HepG2 (cell line): ENCODE data around the gene SEPTIN2. TPM values are rescaled to one million over a fixed set of nuclear protein-coding genes. Genes with fewer than 3 reads are reported as not detected.
A peak's percentile ranks its signal among the peaks of the same experiment; 100 is the strongest.

Experiments
- DNMT3B ChIP-seq: conservative IDR thresholded peaks from 2 replicates; pipeline ENCODE4 v1.6.1; 2016; ENCODE audit warnings: missing biosample characterization, control low read depth
- FLYWCH1 ChIP-seq: sonication (generic); formaldehyde crosslinking; IDR thresholded peaks from 2 replicates; pipeline ENCODE4 v1.8.1; 2023; ENCODE audit warnings: mild to moderate bottlenecking, missing genetic modification reagents
- FOXP1 ChIP-seq, 2 experiments: fragments of 450-650 bp in 1 of 2; IDR thresholded peaks; 2 replicates each; pipeline ENCODE4 v1.6.1; 2017 to 2018; ENCODE audit warnings: antibody characterized with exemption in 1 of 2
- JDP2 ChIP-seq: sonication (generic); formaldehyde crosslinking; IDR thresholded peaks from 2 replicates; pipeline ENCODE4 v1.8.1; 2022; ENCODE audit warnings: missing genetic modification reagents, borderline replicate concordance
- KLF11 ChIP-seq: IDR thresholded peaks from 2 replicates; pipeline ENCODE4 v1.6.1; 2016; ENCODE audit warnings: missing compliant biosample characterization
- NFIC ChIP-seq: IDR thresholded peaks from 2 replicates; pipeline ENCODE4 v1.6.1; 2012; ENCODE audit warnings: mild to moderate bottlenecking, low read length, inconsistent platforms
- NFRKB ChIP-seq: fragments of 450-650 bp; IDR thresholded peaks from 2 replicates; pipeline ENCODE4 v1.6.1; 2017
- SIN3A ChIP-seq: IDR thresholded peaks from 2 replicates; pipeline ENCODE4 v1.6.1; 2011; ENCODE audit warnings: low read depth, mild to moderate bottlenecking, control low read depth, low read length, borderline replicate concordance
- ZIK1 ChIP-seq: sonication (generic); formaldehyde crosslinking; IDR thresholded peaks from 2 replicates; pipeline ENCODE4 v1.5.0; 2020; ENCODE audit warnings: mild to moderate bottlenecking, low read depth, missing genetic modification reagents, borderline replicate concordance
- ZNF232 ChIP-seq: sonication (generic); formaldehyde crosslinking; IDR thresholded peaks from 2 replicates; pipeline ENCODE4 v1.4.0; 2020; ENCODE audit warnings: missing genetic modification reagents, borderline replicate concordance
- polyA plus RNA-seq, 8 experiments: library from polyadenylated mRNA; depleted of rRNA in 3 of 8; stranded (reverse) in 7 of 8; unstranded in 1 of 8; fragments of >200 nt; fragmentation: Illumina TruSeq in 4 of 8; extraction: Trizol in 4 of 8; gene quantifications; 2 replicates each; pipeline versions ENCODE4 v1.2.1 to v1.2.3, GENCODE V29; 2011 to 2016; ENCODE audit warnings: low read depth in 4 of 8, missing spikeins in 1 of 8, mixed read lengths in 1 of 8; ENCODE audit not compliant: insufficient read depth in 1 of 8
- total RNA-seq, 5 experiments: library from RNA; depleted of rRNA; stranded (reverse); fragments of >200 nt; fragmentation: Illumina TruSeq; extraction: Trizol; gene quantifications; 2 replicates each; pipeline ENCODE4 v1.2.3, GENCODE V29; 2016; ENCODE audit warnings: low read depth in 1 of 5
- TF ChIP-seq, protein P1 (sequence below), 2 experiments: fragments of 450-650 bp in 1 of 2; sonication (generic) in 1 of 2; formaldehyde crosslinking in 1 of 2; IDR thresholded peaks; 2 replicates each; pipeline versions ENCODE4 v1.6.1 to v1.8.0; 2016 to 2022; ENCODE audit warnings: antibody characterized with exemption in 1 of 2, mild to moderate bottlenecking in 1 of 2, missing genetic modification reagents in 1 of 2
- TF ChIP-seq, protein P2 (sequence below): sonication (generic); formaldehyde crosslinking; IDR thresholded peaks from 2 replicates; pipeline ENCODE4 v1.8.0; 2023; ENCODE audit warnings: mild to moderate bottlenecking, missing genetic modification reagents
- TF ChIP-seq, protein P3 (sequence below): sonication (generic); formaldehyde crosslinking; IDR thresholded peaks from 2 replicates; pipeline ENCODE4 v1.4.0; 2020; ENCODE audit warnings: mild to moderate bottlenecking, missing genetic modification reagents
- TF ChIP-seq, protein P4 (sequence below): sonication (generic); formaldehyde crosslinking; IDR thresholded peaks from 2 replicates; pipeline ENCODE4 v1.4.0; 2020; ENCODE audit warnings: missing genetic modification reagents, borderline replicate concordance

Gene SEPTIN2
- total and polyA plus RNA-seq, 2 of the 13 experiments (the other 11 are each of a cell fraction or from before 2014, with no cell fraction given): 493 to 733 TPM

DNA sequence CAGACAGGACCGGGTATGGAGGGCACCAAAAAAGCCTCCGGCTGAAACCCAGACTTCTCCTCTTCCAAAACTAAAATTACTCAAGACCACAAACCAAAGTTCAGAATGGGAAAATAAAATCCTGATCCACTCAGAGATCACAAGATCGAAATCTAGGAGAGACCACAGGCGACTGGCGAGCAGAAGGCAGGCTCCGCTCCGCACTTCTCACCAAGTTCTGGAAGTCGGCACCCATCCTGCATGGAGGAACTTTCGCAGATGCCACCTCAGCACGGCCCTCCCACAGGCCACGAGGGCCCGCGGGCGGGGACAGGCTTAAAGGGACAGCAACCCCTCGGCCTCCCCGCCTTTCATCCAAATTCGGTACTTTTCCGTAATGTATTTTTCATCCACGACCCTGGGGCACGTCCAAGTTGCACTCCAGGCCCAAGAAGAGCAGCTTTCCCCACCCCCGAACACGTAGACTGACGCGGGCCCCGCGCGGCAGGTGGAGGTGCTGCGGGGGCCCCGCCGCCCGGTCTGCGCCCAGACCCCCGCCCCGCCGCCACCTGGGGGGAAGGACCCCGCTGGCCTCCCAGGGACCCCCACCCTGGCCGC lies 43.9 kb upstream of the SEPTIN2 start (continued):
- TF ChIP-seq, protein P1, sequence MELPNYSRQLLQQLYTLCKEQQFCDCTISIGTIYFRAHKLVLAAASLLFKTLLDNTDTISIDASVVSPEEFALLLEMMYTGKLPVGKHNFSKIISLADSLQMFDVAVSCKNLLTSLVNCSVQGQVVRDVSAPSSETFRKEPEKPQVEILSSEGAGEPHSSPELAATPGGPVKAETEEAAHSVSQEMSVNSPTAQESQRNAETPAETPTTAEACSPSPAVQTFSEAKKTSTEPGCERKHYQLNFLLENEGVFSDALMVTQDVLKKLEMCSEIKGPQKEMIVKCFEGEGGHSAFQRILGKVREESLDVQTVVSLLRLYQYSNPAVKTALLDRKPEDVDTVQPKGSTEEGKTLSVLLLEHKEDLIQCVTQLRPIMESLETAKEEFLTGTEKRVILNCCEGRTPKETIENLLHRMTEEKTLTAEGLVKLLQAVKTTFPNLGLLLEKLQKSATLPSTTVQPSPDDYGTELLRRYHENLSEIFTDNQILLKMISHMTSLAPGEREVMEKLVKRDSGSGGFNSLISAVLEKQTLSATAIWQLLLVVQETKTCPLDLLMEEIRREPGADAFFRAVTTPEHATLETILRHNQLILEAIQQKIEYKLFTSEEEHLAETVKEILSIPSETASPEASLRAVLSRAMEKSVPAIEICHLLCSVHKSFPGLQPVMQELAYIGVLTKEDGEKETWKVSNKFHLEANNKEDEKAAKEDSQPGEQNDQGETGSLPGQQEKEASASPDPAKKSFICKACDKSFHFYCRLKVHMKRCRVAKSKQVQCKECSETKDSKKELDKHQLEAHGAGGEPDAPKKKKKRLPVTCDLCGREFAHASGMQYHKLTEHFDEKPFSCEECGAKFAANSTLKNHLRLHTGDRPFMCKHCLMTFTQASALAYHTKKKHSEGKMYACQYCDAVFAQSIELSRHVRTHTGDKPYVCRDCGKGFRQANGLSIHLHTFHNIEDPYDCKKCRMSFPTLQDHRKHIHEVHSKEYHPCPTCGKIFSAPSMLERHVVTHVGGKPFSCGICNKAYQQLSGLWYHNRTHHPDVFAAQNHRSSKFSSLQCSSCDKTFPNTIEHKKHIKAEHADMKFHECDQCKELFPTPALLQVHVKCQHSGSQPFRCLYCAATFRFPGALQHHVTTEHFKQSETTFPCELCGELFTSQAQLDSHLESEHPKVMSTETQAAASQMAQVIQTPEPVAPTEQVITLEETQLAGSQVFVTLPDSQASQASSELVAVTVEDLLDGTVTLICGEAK (IDR thresholded peaks at IDR 0.05): no peak
- TF ChIP-seq, protein P1 (CRISPR knock-in tag; IDR thresholded peaks at IDR 0.05): peak; percentile 44; the same call in 1 of the 2 replicates
- no peak for TF ChIP-seq JDP2 (CRISPR knock-in tag)
- TF ChIP-seq SIN3A: peak; percentile 89; the same call in 1 of the 2 replicates
- TF ChIP-seq, protein P2, sequence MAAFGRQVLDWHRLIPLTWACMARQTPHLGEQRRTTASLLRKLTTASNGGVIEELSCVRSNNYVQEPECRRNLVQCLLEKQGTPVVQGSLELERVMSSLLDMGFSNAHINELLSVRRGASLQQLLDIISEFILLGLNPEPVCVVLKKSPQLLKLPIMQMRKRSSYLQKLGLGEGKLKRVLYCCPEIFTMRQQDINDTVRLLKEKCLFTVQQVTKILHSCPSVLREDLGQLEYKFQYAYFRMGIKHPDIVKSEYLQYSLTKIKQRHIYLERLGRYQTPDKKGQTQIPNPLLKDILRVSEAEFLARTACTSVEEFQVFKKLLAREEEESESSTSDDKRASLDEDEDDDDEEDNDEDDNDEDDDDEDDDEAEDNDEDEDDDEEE (CRISPR knock-in tag): no peak
- no peak for TF ChIP-seq NFRKB
- no peak for TF ChIP-seq NFIC
- TF ChIP-seq ZIK1 (CRISPR knock-in tag): 0 out of 2 replicates have a peak, but pooled peaks have one; percentile 53
- no peak for TF ChIP-seq FOXP1 (IDR thresholded peaks at IDR 0.05)
- no peak for TF ChIP-seq FOXP1 (CRISPR knock-in tag; IDR thresholded peaks at IDR 0.05)
- TF ChIP-seq ZNF232 (CRISPR knock-in tag): peak; percentile 20; the same call in 1 of the 2 replicates
- TF ChIP-seq FLYWCH1 (CRISPR knock-in tag): no peak
- no peak for TF ChIP-seq KLF11 (CRISPR knock-in tag)
- TF ChIP-seq DNMT3B: no peak
- TF ChIP-seq, protein P3, sequence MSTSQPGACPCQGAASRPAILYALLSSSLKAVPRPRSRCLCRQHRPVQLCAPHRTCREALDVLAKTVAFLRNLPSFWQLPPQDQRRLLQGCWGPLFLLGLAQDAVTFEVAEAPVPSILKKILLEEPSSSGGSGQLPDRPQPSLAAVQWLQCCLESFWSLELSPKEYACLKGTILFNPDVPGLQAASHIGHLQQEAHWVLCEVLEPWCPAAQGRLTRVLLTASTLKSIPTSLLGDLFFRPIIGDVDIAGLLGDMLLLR (CRISPR knock-in tag): peak; percentile 55; the same call in 1 of the 2 replicates
- TF ChIP-seq, protein P4, sequence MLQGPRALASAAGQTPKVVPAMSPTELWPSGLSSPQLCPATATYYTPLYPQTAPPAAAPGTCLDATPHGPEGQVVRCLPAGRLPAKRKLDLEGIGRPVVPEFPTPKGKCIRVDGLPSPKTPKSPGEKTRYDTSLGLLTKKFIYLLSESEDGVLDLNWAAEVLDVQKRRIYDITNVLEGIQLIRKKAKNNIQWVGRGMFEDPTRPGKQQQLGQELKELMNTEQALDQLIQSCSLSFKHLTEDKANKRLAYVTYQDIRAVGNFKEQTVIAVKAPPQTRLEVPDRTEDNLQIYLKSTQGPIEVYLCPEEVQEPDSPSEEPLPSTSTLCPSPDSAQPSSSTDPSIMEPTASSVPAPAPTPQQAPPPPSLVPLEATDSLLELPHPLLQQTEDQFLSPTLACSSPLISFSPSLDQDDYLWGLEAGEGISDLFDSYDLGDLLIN (CRISPR knock-in tag): no peak; the same call in 1 of the 2 replicates
